Smooth muscle cell (in vitro differentiated cells): ENCODE measurements around the gene CEP85. TPM values are rescaled to one million over a fixed set of nuclear protein-coding genes. Genes with fewer than 3 reads are reported as not detected.

Experiments used
- DNase-seq: peaks from one replicate; lab custom pipeline; 2025; ENCODE audit not compliant: unreplicated experiment; lab: John Stamatoyannopoulos, UW
- H2AFZ ChIP-seq: fragments of 200-600 bp; sonication (generic); 2 replicates; pipeline ENCODE4 v1.6.0; 2016; ENCODE audit warnings: antibody characterized with exemption, low read depth, mild to moderate bottlenecking
- H3F3A ChIP-seq: fragments of 200-600 bp; sonication (generic); 2 replicates; pipeline ENCODE4 v1.6.0; 2017; ENCODE audit warnings: antibody characterized with exemption, low read depth
- H3K27ac ChIP-seq: fragments of 200-600 bp; sonication (generic); 2 replicates; pipeline ENCODE4 v1.5.1; 2016; ENCODE audit warnings: low read depth, mild to moderate bottlenecking
- H3K27me3 ChIP-seq: fragments of 200-600 bp; sonication (generic); 2 replicates; pipeline ENCODE4 v1.6.1; 2016; ENCODE audit warnings: low read depth, mild to moderate bottlenecking
- H3K36me3 ChIP-seq: fragments of 200-600 bp; sonication (generic); 2 replicates; pipeline ENCODE4 v1.5.1; 2016; ENCODE audit warnings: low read depth
- H3K4me1 ChIP-seq: fragments of 200-600 bp; sonication (generic); 2 replicates; pipeline ENCODE4 v1.5.1; 2016; ENCODE audit warnings: low read depth
- H3K4me2 ChIP-seq: fragments of 200-600 bp; sonication (generic); 2 replicates; pipeline ENCODE4 v1.6.0; 2016; ENCODE audit warnings: mild to moderate bottlenecking
- H3K4me3 ChIP-seq: fragments of 200-600 bp; sonication (generic); 2 replicates; pipeline ENCODE4 v1.5.1; 2016; ENCODE audit warnings: mild to moderate bottlenecking
- H3K79me2 ChIP-seq: fragments of 200-600 bp; sonication (generic); 2 replicates; pipeline ENCODE4 v1.6.0; 2016; ENCODE audit warnings: low read depth, mild to moderate bottlenecking
- H3K9ac ChIP-seq: fragments of 200-600 bp; sonication (generic); 2 replicates; pipeline ENCODE4 v1.6.0; 2016; ENCODE audit warnings: low read depth
- H3K9me3 ChIP-seq: fragments of 200-600 bp; sonication (generic); replicated peaks from 2 replicates; pipeline ENCODE4 v1.5.1; 2016; ENCODE audit warnings: low read depth
- H4K20me1 ChIP-seq: fragments of 200-600 bp; sonication (generic); 2 replicates; pipeline ENCODE4 v1.6.0; 2016; ENCODE audit warnings: low read depth
- WGBS: methylation state at CpG from one replicate; pipeline ENCODE4 v1.1.7; 2016; ENCODE audit warnings: low lambda C conversion rate; 5-methylcytosine and 5-hydroxymethylcytosine counted together
- polyA plus RNA-seq: library from polyadenylated mRNA; unstranded; fragments of >200 nt; fragmentation: Nextera tagmentation; extraction: Ambion mirVana; gene quantifications from 2 replicates; pipeline ENCODE4 v1.2.1, GENCODE V29; 2016
- total RNA-seq: library from RNA; depleted of rRNA; stranded (reverse); fragments of >200 nt; gene quantifications from 2 replicates; pipeline ENCODE4 v1.2.3, GENCODE V29; 2014
- TF ChIP-seq, protein P1 (sequence below): fragments of 200-600 bp; sonication (generic); IDR thresholded peaks from 2 replicates; pipeline ENCODE4 v1.5.1; 2017; ENCODE audit warnings: borderline replicate concordance, mild to moderate bottlenecking, antibody characterized with exemption; ENCODE audit not compliant: insufficient read depth, poor library complexity, severe bottlenecking

Gene CEP85
- total and polyA plus RNA-seq, 2 experiments from 2014 or later: 6.0 to 8.0 TPM

DNA sequence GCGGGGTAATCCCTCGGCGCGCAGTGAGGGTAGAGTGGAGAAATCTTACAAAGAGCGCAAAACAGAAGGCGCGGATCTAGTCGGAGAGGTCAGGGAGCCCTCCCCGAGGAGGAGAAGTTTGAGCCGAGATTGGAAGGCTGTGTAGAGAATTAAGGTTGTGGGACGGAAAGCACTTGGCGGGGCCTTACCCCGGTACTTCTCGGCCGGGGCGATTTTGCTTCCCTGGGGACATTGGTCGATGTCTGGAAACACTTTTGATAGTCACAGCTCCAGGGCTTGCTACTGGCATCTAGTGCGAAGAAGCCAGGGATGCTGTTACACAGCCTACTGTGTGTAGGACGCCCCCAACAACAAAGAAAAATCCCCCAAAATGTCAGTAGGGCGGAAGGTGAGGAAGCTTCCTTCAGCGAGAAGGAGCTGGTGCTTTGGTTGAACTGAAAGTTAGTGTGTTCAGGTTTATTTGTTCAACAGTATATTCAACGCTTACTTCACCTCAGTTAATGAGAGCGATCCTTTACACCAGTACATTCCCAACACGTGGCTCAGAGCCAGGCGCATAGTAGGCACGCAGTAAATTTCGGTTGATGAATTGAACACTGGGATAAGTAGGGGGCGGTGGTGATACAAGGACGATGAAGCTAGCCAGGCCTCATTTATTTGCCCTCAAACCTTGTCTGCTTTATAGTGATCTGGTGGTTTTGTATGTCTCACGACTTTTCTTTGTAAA lies 807 bp downstream of the CEP85 start:
- Histone ChIP-seq H3F3A (no peaks in the 10 kb centered on the region), H3K4me3 (peak overlapping the region; percentile 87), H3K36me3 (no peaks in the 10 kb centered on the region), H4K20me1 (peaks cover 6% of the 10 kb centered on the region), H3K79me2 (peaks cover 39% of the 10 kb centered on the region), H2AFZ (peak overlapping the region; percentile 98), H3K9me3 (no peaks in the 10 kb centered on the region), H3K9ac (peak overlapping the region; percentile 78), H3K27ac (peak overlapping the region; percentile 78), H3K4me1 (peaks cover 4% of the 10 kb centered on the region), H3K4me2 (peak overlapping the region; percentile 87), H3K27me3 (no peaks in the 10 kb centered on the region)
- TF ChIP-seq, protein P1, sequence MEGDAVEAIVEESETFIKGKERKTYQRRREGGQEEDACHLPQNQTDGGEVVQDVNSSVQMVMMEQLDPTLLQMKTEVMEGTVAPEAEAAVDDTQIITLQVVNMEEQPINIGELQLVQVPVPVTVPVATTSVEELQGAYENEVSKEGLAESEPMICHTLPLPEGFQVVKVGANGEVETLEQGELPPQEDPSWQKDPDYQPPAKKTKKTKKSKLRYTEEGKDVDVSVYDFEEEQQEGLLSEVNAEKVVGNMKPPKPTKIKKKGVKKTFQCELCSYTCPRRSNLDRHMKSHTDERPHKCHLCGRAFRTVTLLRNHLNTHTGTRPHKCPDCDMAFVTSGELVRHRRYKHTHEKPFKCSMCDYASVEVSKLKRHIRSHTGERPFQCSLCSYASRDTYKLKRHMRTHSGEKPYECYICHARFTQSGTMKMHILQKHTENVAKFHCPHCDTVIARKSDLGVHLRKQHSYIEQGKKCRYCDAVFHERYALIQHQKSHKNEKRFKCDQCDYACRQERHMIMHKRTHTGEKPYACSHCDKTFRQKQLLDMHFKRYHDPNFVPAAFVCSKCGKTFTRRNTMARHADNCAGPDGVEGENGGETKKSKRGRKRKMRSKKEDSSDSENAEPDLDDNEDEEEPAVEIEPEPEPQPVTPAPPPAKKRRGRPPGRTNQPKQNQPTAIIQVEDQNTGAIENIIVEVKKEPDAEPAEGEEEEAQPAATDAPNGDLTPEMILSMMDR: peak; percentile 1
- DNase-seq: no peak
- WGBS: 3% methylated on average over 30 of the region's 30 CpGs

DNA sequence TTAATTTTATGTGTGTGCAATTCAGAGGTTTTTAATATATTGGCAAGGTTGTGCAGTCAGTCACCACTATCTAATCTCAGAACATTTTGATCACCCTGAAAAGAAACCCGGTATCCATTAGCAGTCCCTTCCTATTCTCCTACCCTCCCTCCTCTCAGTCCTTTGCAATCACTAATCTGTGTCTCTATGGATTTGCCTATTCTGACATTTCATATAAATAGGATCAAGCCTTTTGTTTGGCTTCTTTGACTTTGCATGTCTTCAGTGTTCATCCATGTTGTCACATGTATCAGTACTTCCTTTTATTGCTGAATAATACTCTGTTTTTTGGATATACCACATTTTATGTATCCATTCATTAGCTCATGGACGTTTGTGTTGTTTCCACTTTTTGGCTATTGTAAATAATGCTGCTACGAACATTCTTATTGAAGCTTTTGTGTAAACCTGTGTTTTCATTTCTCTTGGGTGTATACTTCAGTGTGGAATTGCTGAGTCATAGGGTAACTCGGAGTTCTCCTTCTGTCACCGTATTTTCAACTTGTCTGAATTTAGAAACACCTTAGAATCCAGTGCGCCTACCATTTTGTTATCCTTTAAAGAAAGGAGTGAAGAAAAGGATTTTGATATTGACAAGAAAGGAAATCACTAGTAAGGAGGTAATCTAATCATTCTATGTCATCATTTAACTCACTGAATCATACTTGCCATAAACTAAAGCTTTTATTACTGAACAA lies 3.4 kb downstream of the CEP85 start:
- TF ChIP-seq, protein P1: no peak
- Histone ChIP-seq H3K9me3 (no peaks in the 10 kb centered on the region), H3K36me3 (no peaks in the 10 kb centered on the region), H3K79me2 (peaks cover 43% of the 10 kb centered on the region), H3F3A (no peaks in the 10 kb centered on the region), H3K9ac (no peak overlapping the region), H3K4me1 (peaks cover 4% of the 10 kb centered on the region), H4K20me1 (peaks cover 6% of the 10 kb centered on the region), H3K4me2 (peak overlapping the region; percentile 13), H2AFZ (no peak overlapping the region), H3K27ac (peak overlapping the region; percentile 22), H3K4me3 (no peak overlapping the region), H3K27me3 (no peaks in the 10 kb centered on the region)
- WGBS: 68% methylated on average over 6 of the region's 6 CpGs
- no peak for DNase-seq

GRCh38 chr1:26239936-26240335 lies 5.9 kb downstream of the CEP85 start:
- no peak overlapping the region for H3K27ac ChIP-seq
- peaks cover 43% of the 10 kb centered on the region for H3K79me2 ChIP-seq
- TF ChIP-seq, protein P1: no peak
- no peaks in the 10 kb centered on the region for H3F3A ChIP-seq
- H3K4me2 ChIP-seq: no peak overlapping the region
- no peaks in the 10 kb centered on the region for H3K27me3 ChIP-seq
- H3K36me3 ChIP-seq: no peaks in the 10 kb centered on the region
- H3K9me3 ChIP-seq: no peaks in the 10 kb centered on the region
- DNase-seq: no peak
- no peak overlapping the region for H3K4me3 ChIP-seq
- H2AFZ ChIP-seq: no peak overlapping the region
- H3K4me1 ChIP-seq: peaks cover 4% of the 10 kb centered on the region
- H3K9ac ChIP-seq: no peak overlapping the region
- H4K20me1 ChIP-seq: peaks cover 6% of the 10 kb centered on the region
- 97% methylated on average over 4 of the region's 4 CpGs for WGBS
